ENCODE measurements around the gene OR5H6. TPM values are rescaled to one million over a fixed set of nuclear protein-coding genes. Genes with fewer than 3 reads are reported as not detected.

Gene OR5H6
- total RNA-seq (not detected), polyA plus RNA-seq (ENCODE audit: insufficient read depth, low read depth, low replicate concordance) (not detected)
- long read RNA-seq, donor 1: 0 reads
- long read RNA-seq, donor 2: 0 reads

DNA sequence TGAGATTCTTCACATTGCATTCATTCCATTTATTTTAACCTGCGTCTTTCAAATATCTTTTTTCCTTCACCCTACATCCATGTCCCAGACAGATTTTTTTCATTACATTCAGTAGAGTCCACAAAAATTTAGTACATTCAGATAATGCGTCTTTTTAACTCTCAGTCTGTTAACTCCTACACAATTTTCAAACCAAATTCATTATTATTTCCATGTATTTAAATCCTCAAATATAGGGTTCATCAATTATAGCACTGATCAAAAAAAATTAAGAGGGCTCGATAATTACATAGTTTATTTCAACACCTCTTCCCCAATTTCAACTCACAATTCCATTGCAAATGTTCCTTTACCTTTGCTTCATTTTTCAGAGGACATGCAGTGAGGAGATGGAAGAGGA is at the start of gene OR5H6:
TSS of gene OR5H6 (plus strand) at position 301 of the 400 bp plus-strand sequence. CDS start at position 390, 89 bp downstream.
- TF ChIP-seq POLR2A (IDR thresholded peaks at IDR 0.05): no peak
- TF ChIP-seq, protein P1, sequence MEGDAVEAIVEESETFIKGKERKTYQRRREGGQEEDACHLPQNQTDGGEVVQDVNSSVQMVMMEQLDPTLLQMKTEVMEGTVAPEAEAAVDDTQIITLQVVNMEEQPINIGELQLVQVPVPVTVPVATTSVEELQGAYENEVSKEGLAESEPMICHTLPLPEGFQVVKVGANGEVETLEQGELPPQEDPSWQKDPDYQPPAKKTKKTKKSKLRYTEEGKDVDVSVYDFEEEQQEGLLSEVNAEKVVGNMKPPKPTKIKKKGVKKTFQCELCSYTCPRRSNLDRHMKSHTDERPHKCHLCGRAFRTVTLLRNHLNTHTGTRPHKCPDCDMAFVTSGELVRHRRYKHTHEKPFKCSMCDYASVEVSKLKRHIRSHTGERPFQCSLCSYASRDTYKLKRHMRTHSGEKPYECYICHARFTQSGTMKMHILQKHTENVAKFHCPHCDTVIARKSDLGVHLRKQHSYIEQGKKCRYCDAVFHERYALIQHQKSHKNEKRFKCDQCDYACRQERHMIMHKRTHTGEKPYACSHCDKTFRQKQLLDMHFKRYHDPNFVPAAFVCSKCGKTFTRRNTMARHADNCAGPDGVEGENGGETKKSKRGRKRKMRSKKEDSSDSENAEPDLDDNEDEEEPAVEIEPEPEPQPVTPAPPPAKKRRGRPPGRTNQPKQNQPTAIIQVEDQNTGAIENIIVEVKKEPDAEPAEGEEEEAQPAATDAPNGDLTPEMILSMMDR (IDR thresholded peaks at IDR 0.05): no peak
- H3K9me3 ChIP-seq: no peaks in the 10 kb centered on the region
- no peaks in the 10 kb centered on the region for H3K36me3 ChIP-seq (ENCODE audit: low read depth, missing control alignments)
- intact Hi-C loops (cut with DNase I; ENCODE audit: low total_unique reads): no loop called here
- no peak within 1 kb of the TSS for H3K27ac ChIP-seq
- H3K4me1 ChIP-seq: no peaks in the 10 kb centered on the region
- WGBS, 2 donors: 63 to 77% methylated on average over 3 of the region's 3 CpGs
- no peaks in the 10 kb centered on the region for H3K27me3 ChIP-seq
- no peak for DNase-seq
- H3K4me3 ChIP-seq: no peak within 1 kb of the TSS

GRCh38 chr3:98215051-98215450 is 49.0 kb upstream of the OR5H6 start:
- Histone ChIP-seq H3K4me1 (no peaks in the 10 kb centered on the region), H3K36me3 (ENCODE audit: low read depth, missing control alignments) (no peaks in the 10 kb centered on the region)
- intact Hi-C loops (cut with DNase I; ENCODE audit: low total_unique reads): loop anchor here (10.0 kb wide), 1 partner anchor 60 kb away; no protein-coding TSS in a partner anchor

GRCh38 chr3:98223907-98224672 is 40.0 kb upstream of the OR5H6 start:
- no peak overlapping the region for H3K27ac ChIP-seq
- intact Hi-C loops (cut with DNase I; ENCODE audit: low total_unique reads): no loop called here
- TF ChIP-seq POLR2A (IDR thresholded peaks at IDR 0.05): no peak
- TF ChIP-seq, protein P1 (IDR thresholded peaks at IDR 0.05): no peak
- H3K27me3 ChIP-seq: no peaks in the 10 kb centered on the region
- no peaks in the 10 kb centered on the region for H3K9me3 ChIP-seq
- H3K4me1 ChIP-seq: no peaks in the 10 kb centered on the region
- no peak for DNase-seq
- WGBS, 2 donors: 68 to 78% methylated on average over 6 of the region's 6 CpGs
- no peaks in the 10 kb centered on the region for H3K36me3 ChIP-seq (ENCODE audit: low read depth, missing control alignments)
- no peak overlapping the region for H3K4me3 ChIP-seq

More at GRCh38 chr3:98215051-98215450, 49.0 kb upstream of the OR5H6 start:
- no peaks in the 10 kb centered on the region for H3K9me3 ChIP-seq
- 59 to 66% methylated on average over 3 of the region's 3 CpGs for whole genome bisulfite sequencing, 2 donors
- no peaks in the 10 kb centered on the region for H3K27me3 ChIP-seq
- H3K27ac ChIP-seq: no peak overlapping the region
- no peak overlapping the region for H3K4me3 ChIP-seq
- TF ChIP-seq POLR2A (IDR thresholded peaks at IDR 0.05): no peak
- TF ChIP-seq, protein P1 (IDR thresholded peaks at IDR 0.05): no peak
- DNase-seq: no peak

GRCh38 chr3:98232489-98232888 is 31.6 kb upstream of the OR5H6 start:
- WGBS, 2 donors: 81 to 87% methylated on average over 2 of the region's 2 CpGs
- H3K9me3 ChIP-seq: no peaks in the 10 kb centered on the region
- H3K4me3 ChIP-seq: no peak overlapping the region
- DNase-seq: no peak
- no peaks in the 10 kb centered on the region for H3K36me3 ChIP-seq (ENCODE audit: low read depth, missing control alignments)
- no peaks in the 10 kb centered on the region for H3K27me3 ChIP-seq
- no peak for TF ChIP-seq POLR2A (IDR thresholded peaks at IDR 0.05)
- TF ChIP-seq, protein P1 (IDR thresholded peaks at IDR 0.05): no peak
- intact Hi-C loops (cut with DNase I; ENCODE audit: low total_unique reads): no loop called here
- no peaks in the 10 kb centered on the region for H3K4me1 ChIP-seq
- no peak overlapping the region for H3K27ac ChIP-seq

Data from testis (tissue), 5 donors.